ENCODE results near the gene MCC.

Gene MCC

DNA sequence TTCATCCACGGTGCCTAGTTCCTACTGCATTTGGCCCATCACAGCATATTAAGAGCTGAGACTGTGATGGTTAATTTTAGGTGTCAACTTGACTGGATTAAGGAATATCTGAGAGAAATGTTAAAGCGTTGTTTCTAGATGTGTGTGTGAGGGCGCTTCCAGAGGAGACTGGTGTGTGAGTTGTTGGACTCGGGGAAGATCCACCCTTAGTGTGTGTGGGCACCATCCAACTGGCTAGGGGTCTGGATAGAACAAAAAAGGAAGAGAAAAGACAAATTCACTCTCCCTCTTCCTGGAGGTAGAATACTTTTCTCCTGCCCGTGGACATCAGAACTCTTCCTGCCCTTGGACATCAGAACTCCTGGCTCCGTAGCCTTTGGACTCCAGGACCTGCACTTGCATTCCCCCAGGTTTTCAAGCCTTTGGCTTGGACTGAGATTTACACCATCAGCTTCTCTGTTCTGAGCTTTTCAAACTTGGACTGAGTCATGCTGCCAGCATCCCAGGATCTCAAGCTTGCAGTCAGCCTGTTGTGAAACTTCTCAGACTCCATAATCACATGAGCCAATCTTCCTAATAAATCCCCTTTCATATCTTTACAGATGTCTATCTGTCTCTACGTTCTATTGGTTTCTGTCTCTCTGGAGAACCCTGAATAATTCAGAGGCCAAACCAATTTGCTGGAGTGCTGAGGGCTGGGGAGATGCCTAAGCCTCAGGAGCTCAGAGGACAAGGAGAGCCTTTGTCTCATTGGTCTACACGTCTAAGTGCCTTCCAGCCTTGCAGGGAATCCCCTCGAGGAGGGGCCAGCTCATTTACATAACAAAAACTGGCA lies 347.2 kb downstream of the MCC start:
- in situ Hi-C loops (cut with HindIII; ENCODE audit: low sequenced_read_pairs): no loop called here
- DNase-seq (ENCODE audit: low read depth): peak; percentile 60

DNA sequence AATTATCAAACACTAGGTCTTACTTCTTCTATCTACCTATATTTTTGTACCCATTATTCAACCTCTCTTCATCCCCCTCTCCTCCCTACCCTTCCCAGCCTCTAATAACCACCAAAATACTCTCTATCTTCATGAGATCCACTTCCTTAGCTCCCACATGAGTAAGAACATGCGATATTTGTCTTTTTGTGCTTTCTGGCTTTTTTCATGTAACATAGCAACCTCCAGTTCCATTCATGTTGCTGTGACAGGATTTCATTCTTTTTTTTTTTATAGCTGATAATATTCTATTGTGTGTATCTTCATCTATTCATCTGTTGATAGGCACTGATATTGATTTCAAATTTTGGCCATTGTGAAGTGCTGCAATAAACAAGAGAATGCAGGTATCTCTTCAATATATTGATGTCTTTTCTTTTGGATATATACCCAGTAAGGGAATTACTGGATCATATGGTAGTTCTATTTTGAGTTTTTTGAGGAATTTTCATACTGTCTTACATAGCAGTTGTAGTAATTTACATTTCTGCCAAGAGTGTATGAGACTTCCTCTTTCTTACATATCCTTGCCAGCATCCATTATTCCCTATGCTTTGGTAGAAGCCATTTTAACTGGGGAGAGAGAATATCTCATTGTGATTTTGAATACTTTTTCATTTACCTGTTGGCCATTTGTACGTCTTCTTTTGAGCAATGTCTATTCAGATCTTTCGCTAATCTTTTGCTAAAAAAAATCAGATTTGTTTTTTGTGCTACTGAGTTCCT lies 354.9 kb downstream of the MCC start:
- TF ChIP-seq, protein P1, sequence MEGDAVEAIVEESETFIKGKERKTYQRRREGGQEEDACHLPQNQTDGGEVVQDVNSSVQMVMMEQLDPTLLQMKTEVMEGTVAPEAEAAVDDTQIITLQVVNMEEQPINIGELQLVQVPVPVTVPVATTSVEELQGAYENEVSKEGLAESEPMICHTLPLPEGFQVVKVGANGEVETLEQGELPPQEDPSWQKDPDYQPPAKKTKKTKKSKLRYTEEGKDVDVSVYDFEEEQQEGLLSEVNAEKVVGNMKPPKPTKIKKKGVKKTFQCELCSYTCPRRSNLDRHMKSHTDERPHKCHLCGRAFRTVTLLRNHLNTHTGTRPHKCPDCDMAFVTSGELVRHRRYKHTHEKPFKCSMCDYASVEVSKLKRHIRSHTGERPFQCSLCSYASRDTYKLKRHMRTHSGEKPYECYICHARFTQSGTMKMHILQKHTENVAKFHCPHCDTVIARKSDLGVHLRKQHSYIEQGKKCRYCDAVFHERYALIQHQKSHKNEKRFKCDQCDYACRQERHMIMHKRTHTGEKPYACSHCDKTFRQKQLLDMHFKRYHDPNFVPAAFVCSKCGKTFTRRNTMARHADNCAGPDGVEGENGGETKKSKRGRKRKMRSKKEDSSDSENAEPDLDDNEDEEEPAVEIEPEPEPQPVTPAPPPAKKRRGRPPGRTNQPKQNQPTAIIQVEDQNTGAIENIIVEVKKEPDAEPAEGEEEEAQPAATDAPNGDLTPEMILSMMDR (IDR thresholded peaks at IDR 0.05; ENCODE audit: low read depth, low read length, missing control alignments): no peak
- no peak for DNase-seq (ENCODE audit: low read depth)
- in situ Hi-C loops (cut with HindIII; ENCODE audit: low sequenced_read_pairs): no loop called here
- H3K4me3 ChIP-seq (ENCODE audit: low read depth, low read length): no peak overlapping the region

More for the DNA sequence above, 347.2 kb downstream of the MCC start:
- H3K4me3 ChIP-seq (ENCODE audit: low read depth, low read length): no peak overlapping the region
- TF ChIP-seq, protein P1 (IDR thresholded peaks at IDR 0.05; ENCODE audit: low read depth, low read length, missing control alignments): no peak

DNA sequence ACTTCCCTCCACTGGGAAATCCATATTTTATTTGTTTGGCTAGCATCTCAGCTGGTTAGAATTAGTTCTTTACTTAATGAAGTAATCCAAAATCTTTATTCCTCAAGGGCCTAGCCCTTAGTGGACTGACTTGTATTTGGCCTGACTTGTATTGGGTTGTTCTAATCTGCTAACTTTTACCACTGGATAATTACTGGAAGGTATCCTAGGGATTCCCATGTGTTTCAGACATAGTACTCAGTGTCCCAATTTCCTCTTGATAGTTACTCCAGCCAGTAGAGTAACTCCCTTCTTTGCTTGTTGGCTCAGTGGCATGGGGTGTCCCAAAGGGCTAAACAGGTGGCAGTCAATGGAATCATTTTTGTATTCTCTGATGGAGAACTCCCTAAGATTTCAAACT lies 355.7 kb downstream of the MCC start:
- TF ChIP-seq, protein P1 (IDR thresholded peaks at IDR 0.05; ENCODE audit: low read depth, low read length, missing control alignments): no peak
- H3K4me3 ChIP-seq (ENCODE audit: low read depth, low read length): no peak overlapping the region
- in situ Hi-C loops (cut with HindIII; ENCODE audit: low sequenced_read_pairs): no loop called here
- DNase-seq (ENCODE audit: low read depth): no peak

DNA sequence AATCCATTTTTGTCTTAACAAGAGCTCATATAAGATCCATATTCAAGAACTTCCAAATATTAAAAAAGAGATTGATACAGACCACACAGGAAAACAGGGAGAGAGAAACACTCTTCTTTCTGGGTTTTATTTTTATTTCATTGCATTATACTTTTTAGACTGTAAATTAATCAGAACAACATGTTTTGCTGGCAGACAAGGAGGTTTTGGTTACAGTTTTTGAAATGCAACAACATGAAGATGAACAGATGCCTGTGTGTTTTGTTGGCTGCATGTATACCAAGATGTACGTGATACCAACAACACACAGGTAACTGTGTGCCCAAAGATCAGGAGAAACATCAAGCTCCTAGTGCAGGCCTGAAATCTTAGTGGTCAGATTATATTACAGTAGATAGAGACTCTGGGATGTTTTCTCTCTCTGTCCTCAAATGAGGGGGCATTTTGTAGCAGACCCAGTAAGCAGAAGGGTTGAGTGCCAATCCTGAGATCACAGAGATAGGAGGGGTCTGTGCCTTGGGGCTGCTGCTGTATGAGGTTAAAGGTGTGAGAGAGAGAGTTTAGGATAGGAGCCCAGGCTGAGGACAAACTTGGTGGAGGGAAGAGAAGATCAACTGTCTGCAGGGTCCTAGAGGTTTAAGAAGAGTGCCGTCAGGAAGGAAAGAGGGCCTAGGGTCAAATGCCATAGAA lies 359.5 kb downstream of the MCC start:
- in situ Hi-C loops (cut with HindIII; ENCODE audit: low sequenced_read_pairs): no loop called here
- H3K4me3 ChIP-seq (ENCODE audit: low read depth, low read length): no peak overlapping the region
- TF ChIP-seq, protein P1 (IDR thresholded peaks at IDR 0.05; ENCODE audit: low read depth, low read length, missing control alignments): no peak
- no peak for DNase-seq (ENCODE audit: low read depth)

DNA sequence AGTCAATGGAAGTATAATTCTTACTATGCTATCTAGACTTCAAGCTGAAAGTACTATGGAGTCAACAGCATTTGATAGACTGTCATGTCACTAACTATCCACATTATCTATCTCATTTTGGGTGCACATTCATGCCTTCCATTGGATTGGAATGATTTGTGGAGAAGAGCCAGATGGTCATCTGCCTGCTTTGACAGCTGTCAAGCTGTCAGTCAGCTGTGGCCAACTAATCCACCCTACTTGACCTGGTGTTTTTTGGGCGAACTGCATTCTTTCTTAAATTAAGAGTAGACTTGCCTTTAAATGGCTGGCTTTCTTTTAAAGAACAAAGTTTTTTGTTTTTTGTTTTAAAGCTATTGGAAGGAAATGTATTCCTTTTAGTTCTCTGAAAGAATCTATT lies 360.2 kb downstream of the MCC start:
- TF ChIP-seq, protein P1 (IDR thresholded peaks at IDR 0.05; ENCODE audit: low read depth, low read length, missing control alignments): no peak
- no peak overlapping the region for H3K4me3 ChIP-seq (ENCODE audit: low read depth, low read length)
- DNase-seq (ENCODE audit: low read depth): no peak
- in situ Hi-C loops (cut with HindIII; ENCODE audit: low sequenced_read_pairs): no loop called here

DNA sequence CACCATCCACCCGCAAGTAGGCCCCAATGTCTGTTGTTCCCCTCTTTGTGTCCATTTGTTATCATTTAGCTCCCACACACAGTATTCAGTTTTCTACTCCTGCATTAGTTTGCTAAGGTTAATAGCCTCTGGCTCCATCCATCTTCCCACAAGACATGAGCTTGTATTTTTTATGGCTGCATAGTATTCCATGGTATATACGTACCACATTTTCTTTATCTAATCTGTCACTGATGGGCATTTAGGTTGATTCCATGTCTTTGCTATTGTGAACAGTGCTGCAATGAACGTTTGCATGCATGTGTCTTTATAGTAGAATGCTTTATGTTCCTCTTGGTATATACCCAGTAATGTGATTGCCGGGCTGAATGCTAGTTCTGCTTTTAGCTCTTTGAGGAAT lies 361.2 kb downstream of the MCC start:
- no peak for DNase-seq (ENCODE audit: low read depth)
- no peak overlapping the region for H3K4me3 ChIP-seq (ENCODE audit: low read depth, low read length)
- in situ Hi-C loops (cut with HindIII; ENCODE audit: low sequenced_read_pairs): no loop called here
- TF ChIP-seq, protein P1 (IDR thresholded peaks at IDR 0.05; ENCODE audit: low read depth, low read length, missing control alignments): no peak

All from astrocyte of the cerebellum (primary cell).